Lung (tissue), 12 donors: ENCODE measurements around the gene SRD5A3. TPM values are rescaled to one million over a fixed set of nuclear protein-coding genes. Genes with fewer than 3 reads are reported as not detected.
"Not testable (repeated sequence)": the region's sequence is repeated elsewhere in the genome, so short reads cannot be mapped to it uniquely, and the experiment has no call there.

ENCODE experiments used
- ATAC-seq: fragments of 200-7000 bp; cut with Tn5 transposase; one replicate; pipeline ENCODE4 v1.9.1; 2020; ENCODE audit warnings: moderate number of reproducible peaks; ENCODE audit not compliant: insufficient read depth, low FRiP score
- DNase-seq, 3 donors: peaks; one replicate each; pipeline ENCODE4 v3.0.0-alpha.2; 2013 to 2017
- H3K27ac ChIP-seq, 2 donors: one replicate each; pipeline ENCODE4 v1.5.1; 2013; ENCODE audit warnings: mild to moderate bottlenecking in 2 of 2, moderate library complexity in 2 of 2, control low read depth in 1 of 2, inconsistent platforms in 1 of 2, low read depth in 1 of 2, low read length in 1 of 2
- H3K27me3 ChIP-seq, 3 donors: one replicate each; pipeline ENCODE4 v1.5.1; 2013; ENCODE audit warnings: low read length in 2 of 3; ENCODE audit not compliant: control insufficient read depth in 3 of 3, insufficient read depth in 3 of 3
- H3K36me3 ChIP-seq, 4 donors: one replicate each; pipeline ENCODE4 v1.5.1; 2013; ENCODE audit warnings: low read length in 4 of 4, mild to moderate bottlenecking in 1 of 4, moderate library complexity in 1 of 4; ENCODE audit not compliant: control insufficient read depth in 4 of 4, insufficient read depth in 4 of 4
- H3K4me1 ChIP-seq, 5 donors: one replicate each; pipeline ENCODE4 v1.5.1; 2013; ENCODE audit warnings: low read length in 5 of 5, mild to moderate bottlenecking in 2 of 5, moderate library complexity in 1 of 5; ENCODE audit not compliant: control insufficient read depth in 5 of 5, insufficient read depth in 5 of 5
- H3K4me3 ChIP-seq: one replicate; pipeline ENCODE4 v1.5.1; 2013; ENCODE audit warnings: mild to moderate bottlenecking, control low read depth, moderate library complexity
- H3K9ac ChIP-seq, 2 donors: one replicate each; pipeline ENCODE4 v1.5.1; 2013; ENCODE audit warnings: low read length in 2 of 2, control low read depth in 1 of 2; ENCODE audit not compliant: insufficient read depth in 1 of 2
- H3K9me3 ChIP-seq, 4 donors: one replicate each; pipeline ENCODE4 v1.5.1; 2013; ENCODE audit warnings: low read length in 3 of 4, mild to moderate bottlenecking in 1 of 4, moderate library complexity in 1 of 4; ENCODE audit not compliant: control insufficient read depth in 4 of 4, insufficient read depth in 3 of 4
- CTCF ChIP-seq: IDR thresholded peaks from 2 replicates; pipeline ENCODE4 v1.5.1; 2012; ENCODE audit warnings: mild to moderate bottlenecking; ENCODE audit errors: control extremely low read depth, extremely low read depth
- WGBS, 2 donors: extraction: QIAGEN DNeasy Blood & Tissue Kit; methylation state at CpG; one replicate each; pipeline ENCODE4 v1.1.7; 2013; 5-methylcytosine and 5-hydroxymethylcytosine counted together
- polyA plus RNA-seq, 2 donors: library from polyadenylated mRNA; stranded (reverse); fragments of 200-250 nt; gene quantifications; one replicate each; pipeline ENCODE4 v1.2.1, GENCODE V29; 2013
- total RNA-seq, 2 donors: library from RNA; depleted of rRNA in 1 of 2; stranded (reverse); fragments of >200 nt in 1 of 2; gene quantifications; one replicate each; pipeline ENCODE4 v1.2.1, GENCODE V29; 2014 to 2021
- donor health status: control.
- donor health status: control.
- donor health status: Bipolar disorder and iron deficiency.
- donor health status: healthy.
- donor health status: DM: yes; HTN: yes; CAD: no.

SRD5A3 gene
- total and polyA plus RNA-seq, 4 donors = 13.6 to 37.1 (median 24.0) TPM

GRCh38 chr4:55347610-55348228 is 1.7 kb downstream of the SRD5A3 start:
- Histone ChIP-seq H3K27me3 (no peaks in the 10 kb centered on the region), H3K36me3 (no peaks in the 10 kb centered on the region), H3K4me1 (peaks cover 0 to 26% (median 5%) of the 10 kb centered on the region in 5 donors), H3K27ac (peak overlapping the region in 1 of 2 donors; percentile 60), H3K9ac (no peak overlapping the region), H3K9me3 (no peaks in the 10 kb centered on the region), H3K4me3 (no peak overlapping the region)
- ATAC-seq (no peak), DNase-seq (peak in 1 of 3 donors; percentile 13)
- no peak for TF ChIP-seq CTCF
- 87 to 92% methylated on average over 3 of the region's 3 CpGs for WGBS, 2 donors

- no peak for TF ChIP-seq CTCF
- Histone ChIP-seq H3K4me3 (no peak overlapping the region), H3K27ac (no peak overlapping the region), H3K9ac (no peak overlapping the region), H3K9me3 (peaks cover 0 to 2% (median 0%) of the 10 kb centered on the region in 4 donors), H3K4me1 (peaks cover 0 to 26% (median 5%) of the 10 kb centered on the region in 5 donors), H3K36me3 (no peaks in the 10 kb centered on the region), H3K27me3 (no peaks in the 10 kb centered on the region)
- DNase-seq (peak in 1 of 3 donors; percentile 50), ATAC-seq (no peak)
- 62 to 74% methylated on average over 3 of the region's 3 CpGs for WGBS, 2 donors
These were observed 2.4 kb downstream of the SRD5A3 start for GRCh38 chr4:55348466-55348865.

DNA sequence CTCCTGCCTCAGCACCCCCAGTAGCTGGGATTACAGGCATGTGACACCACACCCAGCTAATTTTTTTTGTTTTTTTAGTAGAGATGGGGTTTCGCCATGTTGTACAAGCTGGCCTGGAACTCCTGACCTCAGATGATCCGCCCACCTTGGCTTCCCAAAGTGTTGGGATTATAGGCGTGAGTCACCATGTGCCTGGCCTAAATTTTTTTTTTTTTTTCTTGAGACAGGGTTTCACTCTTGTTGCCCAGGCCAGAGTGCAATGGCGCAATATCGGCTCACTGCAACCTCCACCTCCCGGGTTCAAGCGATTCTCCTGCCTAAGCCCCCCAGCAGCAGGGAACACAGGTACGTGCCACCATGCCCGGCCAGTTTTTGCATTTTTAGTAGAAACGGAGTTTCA is 4.8 kb downstream of the SRD5A3 start:
- DNase-seq, H3K27ac ChIP-seq, H3K9ac ChIP-seq, H3K36me3 ChIP-seq, H3K27me3 ChIP-seq, H3K9me3 ChIP-seq, H3K4me3 ChIP-seq, ATAC-seq: not testable (repeated sequence)
- H3K4me1 ChIP-seq = peaks cover 0 to 23% (median 5%) of the 10 kb centered on the region in 5 donors
- 95% methylated on average over 10 of the region's 10 CpGs for WGBS, 2 donors

- ATAC-seq = no peak
- peaks cover 0 to 2% (median 0%) of the 10 kb centered on the region in 4 donors for H3K9me3 ChIP-seq
- no peak overlapping the region for H3K27ac ChIP-seq
- no peaks in the 10 kb centered on the region for H3K27me3 ChIP-seq
- DNase-seq = no peak
- no peak overlapping the region for H3K9ac ChIP-seq
- peaks cover 0 to 3% (median 0%) of the 10 kb centered on the region in 4 donors for H3K36me3 ChIP-seq
- H3K4me1 ChIP-seq = peaks cover 0 to 20% (median 4%) of the 10 kb centered on the region in 5 donors
- TF ChIP-seq CTCF = no peak
- no peak overlapping the region for H3K4me3 ChIP-seq
These were observed 5.8 kb downstream of the SRD5A3 start for GRCh38 chr4:55351824-55352223.
